HG03066 (cell line): ENCODE results near the gene AQP7.
"Not testable (repeated sequence)": the region's sequence is repeated elsewhere in the genome, so short reads cannot be mapped to it uniquely, and the experiment has no call there.

Source experiments
- ATAC-seq: cut with Tn5 transposase; IDR thresholded peaks from one replicate; pipeline ENCODE4 v1.9.1; 2021; ENCODE audit warnings: low read depth; ENCODE audit not compliant: unreplicated experiment

Gene AQP7

DNA sequence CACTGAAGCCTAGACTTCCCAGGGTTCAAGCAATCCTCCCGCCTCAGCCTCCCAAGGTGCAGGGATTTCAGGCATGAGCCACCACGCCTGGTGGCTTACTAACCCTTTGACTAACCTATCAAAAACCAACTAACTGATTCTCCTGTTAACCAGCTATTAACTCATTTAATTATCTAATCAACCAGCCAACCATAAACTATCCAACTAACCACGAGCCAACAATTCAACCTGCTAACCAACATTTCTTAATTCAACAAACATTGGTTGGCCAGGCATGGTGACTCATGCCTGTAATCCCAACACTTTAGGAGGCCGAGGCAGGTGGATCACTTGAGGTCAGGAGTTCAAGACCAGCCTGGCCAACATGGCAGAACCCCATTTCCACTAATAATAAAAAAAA lies 3.3 kb downstream of the AQP7 start:
- ATAC-seq = not testable (repeated sequence)

DNA sequence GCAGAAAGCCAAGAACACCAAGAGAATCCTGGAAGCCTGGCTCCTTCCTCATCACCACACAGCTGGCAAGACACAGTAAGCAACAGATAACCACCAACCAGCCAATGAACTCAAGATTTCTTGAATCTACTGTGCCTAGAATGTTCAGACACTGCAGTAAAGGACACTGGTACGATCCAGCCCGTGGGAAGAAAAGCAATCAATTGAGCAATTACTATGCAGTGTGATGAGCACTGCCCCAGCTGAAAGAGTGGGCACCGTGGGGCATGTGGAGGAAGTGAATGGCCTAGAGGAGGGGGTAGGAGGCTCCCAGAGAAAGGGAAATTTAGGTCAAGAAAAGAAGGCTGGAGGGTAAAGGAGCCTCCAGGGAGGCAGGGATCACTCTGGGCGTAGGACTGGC lies 4.6 kb downstream of the AQP7 start:
- not testable (repeated sequence) for ATAC-seq

- ATAC-seq = not testable (repeated sequence)
Observed at GRCh38 chr9:33395159-33395879, 7.0 kb downstream of the AQP7 start.

DNA sequence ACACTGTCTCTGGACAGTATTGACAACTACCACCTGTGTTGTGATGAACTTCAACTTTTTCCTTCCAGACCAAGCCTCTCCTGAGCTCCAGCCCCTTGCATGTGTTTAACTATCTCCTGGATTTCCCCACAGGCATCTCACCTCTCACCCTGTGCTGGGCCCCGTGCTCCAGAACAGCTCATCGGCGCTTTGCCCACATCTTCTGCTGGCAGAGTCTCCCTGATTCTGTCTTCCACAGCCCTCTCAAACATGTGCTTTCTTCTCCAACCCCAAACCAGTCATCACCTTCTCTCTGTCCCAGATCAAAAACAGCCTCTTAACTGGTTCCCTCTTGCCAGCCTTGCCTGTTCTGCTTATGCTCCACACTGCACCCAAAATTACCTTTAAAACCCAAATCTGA lies 8.4 kb downstream of the AQP7 start:
- ATAC-seq = not testable (repeated sequence)

DNA sequence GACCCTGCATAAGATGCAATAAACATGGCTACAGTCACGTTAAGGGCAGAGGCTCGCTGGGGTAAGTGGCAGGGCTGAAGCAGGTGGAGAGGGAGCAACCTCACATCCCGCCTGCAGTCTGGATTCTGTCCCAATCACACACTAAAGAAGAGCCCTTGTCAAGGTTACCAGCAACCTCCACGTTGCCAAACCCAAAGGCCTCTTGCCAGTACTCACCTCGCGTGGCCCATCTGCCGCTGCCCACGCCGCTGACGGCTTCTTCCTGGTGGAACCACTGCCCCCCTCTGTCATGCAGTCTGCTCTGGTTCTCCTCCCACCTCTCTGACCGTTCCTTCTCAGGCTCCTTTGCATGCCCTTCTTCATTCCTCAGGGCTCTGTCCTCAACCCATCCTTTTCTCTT lies 8.8 kb downstream of the AQP7 start:
- ATAC-seq = no peak

DNA sequence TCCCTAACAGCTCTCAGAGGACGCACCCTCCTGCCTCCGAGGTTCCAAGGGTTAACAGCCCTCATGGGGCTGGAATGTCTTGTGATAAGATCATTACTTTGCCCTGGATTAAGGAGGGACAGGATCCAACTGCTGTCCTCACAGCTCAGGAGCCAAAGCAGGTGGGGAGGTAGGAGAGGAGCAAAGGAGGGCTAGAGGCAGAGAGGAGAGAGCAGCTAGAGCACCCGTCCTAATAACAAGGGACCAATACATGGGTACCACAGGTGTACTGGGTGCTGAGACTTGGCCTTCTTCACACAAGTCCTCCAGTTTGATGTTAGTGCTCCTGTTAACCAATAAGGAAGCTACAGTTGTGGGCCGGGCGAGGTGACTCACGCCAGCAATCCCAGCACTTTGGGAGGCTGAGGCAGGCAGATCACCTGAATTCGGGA lies 9.8 kb downstream of the AQP7 start:
- ATAC-seq = not testable (repeated sequence)

DNA sequence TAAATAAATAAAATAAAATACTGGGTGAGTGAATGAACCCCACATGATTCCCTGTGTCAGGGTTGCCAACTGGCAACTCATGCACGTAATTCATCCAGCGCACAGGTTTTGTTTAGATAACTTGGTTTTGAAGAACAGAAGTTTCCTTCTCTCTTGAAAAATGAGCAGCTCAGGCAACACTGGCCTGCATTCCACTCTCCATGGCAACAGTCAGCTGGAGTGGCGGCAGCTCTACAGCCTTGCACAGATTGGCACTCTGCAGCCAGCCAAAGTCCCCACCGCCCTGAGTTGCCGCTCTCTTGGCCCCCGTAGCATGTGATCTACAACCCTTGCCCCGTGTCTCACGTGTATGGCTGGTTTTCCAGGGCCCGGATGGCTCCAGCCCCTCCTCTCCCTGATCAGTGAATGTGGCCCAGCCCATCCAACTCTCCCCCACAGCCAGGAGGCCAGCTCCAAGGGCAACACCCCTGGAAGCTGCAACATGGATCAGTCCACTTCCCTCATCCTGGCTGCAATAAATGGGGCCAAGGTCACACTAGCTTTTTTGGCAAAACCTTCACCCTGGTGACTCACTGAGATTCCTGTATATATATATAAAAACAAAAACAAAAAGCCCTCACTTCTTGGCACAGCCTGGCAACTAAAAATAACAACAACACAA lies 11.1 kb downstream of the AQP7 start:
- not testable (repeated sequence) for ATAC-seq

GRCh38 chr9:33388110-33388994 lies 14.0 kb downstream of the AQP7 start:
- no peak for ATAC-seq

DNA sequence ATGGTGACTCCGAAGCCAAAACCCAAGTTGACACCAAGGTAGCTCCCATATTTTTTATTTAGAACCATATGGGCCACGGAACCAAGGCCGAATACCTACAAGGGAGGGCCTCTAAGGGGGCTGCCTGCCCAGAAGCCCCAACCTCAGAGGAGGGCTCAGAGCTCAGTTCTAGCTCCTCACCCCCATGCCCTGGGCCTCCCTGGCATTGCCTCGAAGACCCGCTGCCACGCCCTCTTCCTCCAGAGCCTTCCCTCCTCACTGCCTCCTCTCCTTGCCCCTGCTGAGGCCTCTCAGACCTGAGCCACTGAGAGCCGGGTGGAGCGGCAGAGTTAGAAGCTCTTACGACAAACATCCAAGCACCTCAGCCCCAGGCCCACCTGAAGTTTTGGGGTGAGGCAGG lies 15.4 kb downstream of the AQP7 start:
- not testable (repeated sequence) for ATAC-seq

GRCh38 chr9:33386641-33386996 lies 15.7 kb downstream of the AQP7 start:
- not testable (repeated sequence) for ATAC-seq

DNA sequence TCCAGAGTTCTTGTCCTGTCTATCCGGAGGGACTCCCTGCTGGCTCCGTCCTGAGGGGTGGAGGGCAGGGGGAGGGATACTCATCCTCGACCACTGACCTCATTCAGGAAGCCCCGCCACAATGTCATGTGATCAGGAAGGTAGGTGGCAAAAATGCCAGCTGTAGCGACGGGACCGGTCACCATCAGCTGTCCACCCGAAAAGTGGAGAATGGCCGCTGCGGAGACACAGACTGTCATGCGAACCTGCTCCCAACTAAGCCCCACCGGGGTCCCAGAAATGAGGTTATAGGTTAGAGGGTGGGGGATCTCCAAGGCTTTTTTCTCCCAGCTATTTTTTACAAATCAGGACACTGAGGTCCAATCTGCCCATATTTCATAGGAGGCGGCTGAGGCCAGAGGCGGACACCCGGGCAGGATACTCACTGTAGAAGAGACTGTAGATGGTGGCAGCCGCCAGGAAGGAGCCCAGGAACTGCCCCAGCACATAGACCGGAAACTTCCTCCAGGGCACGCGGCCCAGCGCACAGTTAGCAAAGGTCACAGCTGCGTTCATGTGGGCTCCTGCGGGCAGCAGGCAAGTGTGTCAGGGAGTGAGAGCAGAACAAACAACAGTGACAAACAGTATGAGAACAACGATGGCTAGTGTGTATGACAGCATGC lies 16.3 kb downstream of the AQP7 start:
- ATAC-seq = not testable (repeated sequence)

DNA sequence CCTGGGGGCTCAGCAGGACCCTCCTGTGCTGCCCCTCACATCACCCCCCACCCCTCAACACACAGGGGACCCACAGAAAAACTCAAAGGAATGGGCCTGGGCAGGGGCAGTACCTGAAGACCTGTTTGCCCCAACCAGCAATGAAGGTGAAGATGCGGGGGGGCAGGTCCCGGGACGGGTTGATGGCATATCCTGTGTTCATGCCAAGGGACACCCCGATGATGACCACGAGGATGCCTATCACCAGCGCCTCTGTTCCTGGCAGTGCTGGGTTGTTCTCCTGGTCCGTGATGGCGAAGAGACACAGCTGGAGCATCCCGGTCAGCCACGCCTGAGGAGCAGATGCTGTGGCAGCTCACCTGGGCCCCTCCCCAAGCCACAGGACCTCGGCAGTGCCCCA lies 16.8 kb downstream of the AQP7 start:
- not testable (repeated sequence) for ATAC-seq

DNA sequence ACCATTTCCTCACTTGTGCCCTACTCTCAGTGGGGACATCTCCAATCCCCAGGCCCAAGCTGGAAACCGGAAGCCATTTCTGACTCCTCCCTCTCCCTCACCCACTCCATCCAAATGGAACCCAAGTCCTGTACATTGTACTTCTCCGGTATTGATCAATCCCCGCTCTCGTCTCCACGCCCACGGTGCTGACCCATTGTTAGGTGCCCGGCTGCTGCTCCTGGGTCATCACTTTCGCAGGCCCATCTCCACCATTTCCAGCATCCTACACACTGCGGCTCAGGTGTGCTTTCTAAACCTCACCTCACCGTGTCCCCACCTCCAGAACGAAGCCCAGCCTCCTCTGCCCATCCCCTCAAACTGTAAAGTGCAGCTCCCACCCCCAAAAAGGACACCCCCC lies 19.0 kb downstream of the AQP7 start:
- not testable (repeated sequence) for ATAC-seq

DNA sequence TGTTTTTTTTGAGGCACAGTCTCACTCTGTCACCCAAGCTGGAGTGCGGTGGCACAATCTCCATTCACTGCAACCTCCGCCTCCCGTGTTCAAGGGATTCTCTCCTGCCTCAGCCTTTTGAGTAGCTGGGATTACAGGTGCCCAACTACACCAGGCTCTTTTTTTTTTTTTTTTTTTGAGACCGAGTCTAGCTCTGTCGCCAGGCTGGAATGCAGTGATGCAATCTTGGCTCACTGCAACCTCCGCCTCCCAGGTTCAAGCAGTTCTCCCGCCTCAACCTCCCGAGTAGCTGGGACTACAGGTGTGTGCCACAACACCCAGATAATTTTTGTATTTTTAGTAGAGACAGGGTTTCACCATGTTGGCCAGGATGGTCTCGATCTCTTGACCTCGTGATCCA lies 20.0 kb downstream of the AQP7 start:
- ATAC-seq = not testable (repeated sequence)

DNA sequence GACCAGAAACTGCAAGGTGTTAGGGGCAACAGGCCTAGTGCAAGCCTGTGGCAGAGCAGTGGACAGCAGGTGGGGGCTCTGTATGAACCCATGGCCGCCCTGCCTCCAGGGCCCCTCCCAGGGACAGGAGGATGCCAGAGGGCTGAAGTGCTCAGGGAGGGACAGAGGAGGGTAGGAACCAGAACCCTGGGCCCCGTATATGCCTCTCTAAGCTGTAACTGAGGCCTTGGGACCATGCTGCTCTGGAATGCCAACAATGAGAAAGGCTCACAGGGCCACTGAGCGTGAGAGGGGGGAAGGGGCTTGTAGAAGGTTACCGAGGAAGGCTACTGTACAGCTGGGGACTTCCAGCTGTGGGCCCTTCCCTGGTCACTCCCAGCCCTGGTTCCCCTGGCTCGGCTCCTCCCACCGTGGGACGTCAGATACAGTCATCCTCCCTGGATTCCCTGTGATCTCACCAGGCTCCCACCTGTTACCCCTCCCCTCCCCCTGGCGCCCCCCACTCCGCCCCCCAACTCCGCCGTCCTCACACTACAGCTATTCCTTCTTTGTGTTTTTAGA lies 21.1 kb downstream of the AQP7 start:
- ATAC-seq = no peak

DNA sequence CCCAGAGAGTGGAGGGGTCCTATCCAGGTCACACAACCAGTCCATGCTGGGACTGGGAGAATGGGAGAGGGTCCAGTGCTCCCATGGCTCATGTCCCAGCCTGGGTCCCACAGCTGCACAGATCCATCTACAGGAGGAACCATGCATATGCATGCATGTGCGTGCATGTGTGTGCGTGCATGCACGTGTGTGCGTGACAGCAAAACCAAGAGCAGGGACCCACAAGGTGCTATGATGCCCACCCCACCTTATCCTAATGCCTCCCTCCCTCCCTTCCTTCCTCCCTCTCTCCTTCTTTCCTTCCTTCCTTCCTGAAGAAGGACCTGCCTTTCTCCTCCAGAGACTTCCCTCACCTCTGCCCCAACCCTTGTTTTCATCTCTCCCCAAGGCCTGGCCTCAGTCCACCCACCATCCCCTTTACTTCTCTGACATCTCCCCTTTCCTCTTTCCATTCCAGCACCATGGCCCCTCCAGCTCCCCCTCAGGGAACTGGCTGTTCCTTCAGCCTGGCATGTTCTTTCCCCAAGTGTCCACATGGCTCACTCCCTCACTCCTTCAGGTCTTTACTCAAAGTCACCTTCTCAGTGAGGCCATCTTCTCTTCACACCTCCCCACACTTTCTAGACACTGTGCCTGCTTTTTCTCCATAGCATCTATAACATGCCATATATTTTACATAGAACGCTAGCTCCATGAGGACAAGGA lies 21.8 kb downstream of the AQP7 start:
- ATAC-seq = no peak

GRCh38 chr9:33379666-33380389 lies 22.5 kb downstream of the AQP7 start:
- ATAC-seq = no peak

GRCh38 chr9:33378121-33378795 lies 24.1 kb downstream of the AQP7 start:
- ATAC-seq = no peak
